ENCODE results near the gene ZNF765. TPM values are rescaled to one million over a fixed set of nuclear protein-coding genes. Genes with fewer than 3 reads are reported as not detected.

The ZNF765 gene
- total and polyA plus RNA-seq, 9 of the 15 experiments (the other 6 are each of a cell fraction or from before 2014, with no cell fraction given), result 5.4 to 17.5 (median 9.6) TPM

DNA sequence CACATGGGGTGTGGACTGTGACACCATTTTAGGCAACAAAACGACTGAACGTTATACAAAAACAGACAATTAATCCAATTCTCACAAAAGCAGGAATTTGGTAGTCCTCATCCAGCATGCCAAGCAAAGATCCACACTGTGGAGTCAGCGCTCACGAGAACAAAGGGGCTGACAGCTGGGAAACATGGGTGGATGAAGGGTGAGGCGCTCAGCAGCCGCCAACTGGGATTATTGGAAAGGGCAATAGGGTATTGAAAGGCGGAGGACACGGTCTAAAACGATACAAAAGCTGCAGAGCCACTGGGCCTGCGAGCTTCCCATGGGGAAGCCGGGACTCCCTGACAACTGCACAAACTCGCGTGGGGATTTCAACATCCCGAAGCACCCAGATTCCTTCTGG is 67.9 kb downstream of the ZNF765 start:
- FAIRE-seq, result no peak
- no TSS peak for BruUV-seq (replicated peaks)
- Histone ChIP-seq H3K9me3 (replicated peaks; ENCODE audit: control insufficient read depth, insufficient read depth, low read depth, low read length) (peaks cover 3% of the 10 kb centered on the region; the same call in 1 of the 2 replicates), H3K4me1 (replicated peaks in 1 of 2; ENCODE audit: control insufficient read depth in 2 of 2, insufficient read depth in 2 of 2, low read length in 2 of 2) (peaks cover 0 to 4% of the 10 kb centered on the region in 2 experiments; a peak in 2 of 5 replicates), H3K4me3 (no peak overlapping the region), H3K9ac (ENCODE audit: insufficient read depth in 1 of 2, low read depth in 2 of 2, low read length in 2 of 2) (no peak overlapping the region), H3K36me3 (ENCODE audit: control insufficient read depth, insufficient read depth, low read length) (no peaks in the 10 kb centered on the region), H3K27ac (ENCODE audit: extremely low read depth, low read depth, low read length) (no peak overlapping the region), H3K9me1 (ENCODE audit: control insufficient read depth, insufficient read depth, low read length) (no peaks in the 10 kb centered on the region), H3K79me2 (ENCODE audit: control insufficient read depth, insufficient read depth, low read length) (peaks cover 4% of the 10 kb centered on the region; the same call in 2 of the 3 replicates), H4K20me1 (replicated peaks; ENCODE audit: control insufficient read depth, insufficient read depth, low read length) (no peaks in the 10 kb centered on the region), H2AFZ (ENCODE audit: low read depth, low read length) (no peak overlapping the region), H3K4me2 (ENCODE audit: insufficient read depth, low read length) (no peak overlapping the region), H3K27me3 (ENCODE audit: control insufficient read depth in 2 of 2, insufficient read depth in 2 of 2, low read length in 2 of 2) (no peaks in the 10 kb centered on the region)
- POLR2A ChIA-PET, result interaction anchor here (0.6 to 0.7 kb wide), 2 partner anchors 21 to 110 kb away, joined by 3 to 4 read pairs; no protein-coding TSS in a partner anchor
- no peak for DNase-seq (ENCODE audit: extremely low read depth in 1 of 4, low spot score in 3 of 4)
- 72% methylated on average over 14 of the region's 14 CpGs for WGBS (ENCODE audit: insufficient coverage, low coverage, missing lambda C conversion rate)
- TF ChIP-seq ZNF57 (CRISPR knock-in tag; IDR thresholded peaks at IDR 0.05) (no peak), FUS (optimal IDR thresholded peaks at IDR 0.05; ENCODE audit: low read depth, low read length) (no peak)
- intact Hi-C loops (cut with micrococcal nuclease), result no loop called here
- CTCF ChIA-PET (ENCODE audit: low intra/inter-chr PET ratio), result no interaction called here
- in situ Hi-C loops (cut with MboI), result no loop called here
- ATAC-seq, result no peak

GRCh38 chr19:53463263-53463662 is 68.3 kb downstream of the ZNF765 start:
- no peak for FAIRE-seq
- Histone ChIP-seq H3K36me3 (ENCODE audit: control insufficient read depth, insufficient read depth, low read length) (no peaks in the 10 kb centered on the region), H2AFZ (ENCODE audit: low read depth, low read length) (no peak overlapping the region), H3K27ac (ENCODE audit: extremely low read depth, low read depth, low read length) (no peak overlapping the region), H3K4me1 (replicated peaks in 1 of 2; ENCODE audit: control insufficient read depth in 2 of 2, insufficient read depth in 2 of 2, low read length in 2 of 2) (peaks cover 0 to 4% of the 10 kb centered on the region in 2 experiments; a peak in 2 of 5 replicates), H3K4me3 (no peak overlapping the region), H3K4me2 (ENCODE audit: insufficient read depth, low read length) (no peak overlapping the region), H3K9me1 (ENCODE audit: control insufficient read depth, insufficient read depth, low read length) (no peaks in the 10 kb centered on the region), H3K27me3 (ENCODE audit: control insufficient read depth in 2 of 2, insufficient read depth in 2 of 2, low read length in 2 of 2) (no peaks in the 10 kb centered on the region), H3K9ac (ENCODE audit: insufficient read depth in 1 of 2, low read depth in 2 of 2, low read length in 2 of 2) (no peak overlapping the region), H3K9me3 (replicated peaks; ENCODE audit: control insufficient read depth, insufficient read depth, low read depth, low read length) (0 out of 2 replicates have a peak, but pooled peaks cover 3% of the 10 kb centered on the region), H3K79me2 (ENCODE audit: control insufficient read depth, insufficient read depth, low read length) (peaks cover 7% of the 10 kb centered on the region), H4K20me1 (replicated peaks; ENCODE audit: control insufficient read depth, insufficient read depth, low read length) (no peaks in the 10 kb centered on the region)
- WGBS (ENCODE audit: insufficient coverage, low coverage, missing lambda C conversion rate), result 49% methylated on average over 7 of the region's 19 CpGs
- POLR2A ChIA-PET, result interaction anchor here (0.6 kb wide), 1 partner anchor 21 kb away, joined by 3 read pairs; no protein-coding TSS in a partner anchor
- ATAC-seq, result peak; percentile 35; the same call in 2 of the 3 replicates
- intact Hi-C loops (cut with micrococcal nuclease) (no loop called here), in situ Hi-C loops (cut with MboI) (no loop called here)
- CTCF ChIA-PET (ENCODE audit: low intra/inter-chr PET ratio), result no interaction called here
- BruUV-seq (replicated peaks), result no TSS peak
- peak; percentile 19 to 63 (median 53) for DNase-seq (ENCODE audit: extremely low read depth in 1 of 4, low spot score in 3 of 4)
- TF ChIP-seq KDM2B (CRISPR knock-in tag; IDR thresholded peaks at IDR 0.05) (no peak), NR2C1 (IDR thresholded peaks at IDR 0.05) (no peak), NR2C1 (tag; IDR thresholded peaks at IDR 0.05) (no peak), ZFP91 (CRISPR knock-in tag; IDR thresholded peaks at IDR 0.05) (no peak)
